Fibroblast of pulmonary artery (primary cell): ENCODE data around the gene GON7.
A peak's percentile ranks its signal among the peaks of the same experiment; 100 is the strongest.
"Not testable (repeated sequence)": the region's sequence is repeated elsewhere in the genome, so short reads cannot be mapped to it uniquely, and the experiment has no call there.

Source experiments
- DNase-seq: peaks from one replicate; pipeline ENCODE4 v3.0.0-alpha.2; 2010; ENCODE audit warnings: low read depth
- H3K4me3 ChIP-seq: replicated peaks from 2 replicates; pipeline ENCODE4 v1.5.1; 2011; ENCODE audit warnings: low read depth, mild to moderate bottlenecking, control low read depth, low read length, moderate library complexity
- CTCF ChIP-seq: IDR thresholded peaks from 2 replicates; pipeline ENCODE4 v1.5.1; 2011; ENCODE audit warnings: mild to moderate bottlenecking, control low read depth, low read length, inconsistent platforms; ENCODE audit errors: missing control alignments

The GON7 gene

GRCh38 chr14:93163564-93163963 lies 43.3 kb downstream of the GON7 start:
- H3K4me3 ChIP-seq = no peak overlapping the region
- DNase-seq = no peak
- TF ChIP-seq CTCF = no peak

GRCh38 chr14:93161411-93161940 lies 45.4 kb downstream of the GON7 start:
- no peak overlapping the region for H3K4me3 ChIP-seq
- no peak for TF ChIP-seq CTCF
- no peak for DNase-seq

- H3K4me3 ChIP-seq = no peak overlapping the region
- DNase-seq = peak; percentile 28
- TF ChIP-seq CTCF = peak; percentile 52
Measured at GRCh38 chr14:93160353-93160801, 46.5 kb downstream of the GON7 start.

GRCh38 chr14:93159625-93160352 lies 47.1 kb downstream of the GON7 start:
- H3K4me3 ChIP-seq = not testable (repeated sequence)

GRCh38 chr14:93158349-93158748 lies 48.5 kb downstream of the GON7 start:
- not testable (repeated sequence) for DNase-seq, H3K4me3 ChIP-seq

More at GRCh38 chr14:93159625-93160352, 47.1 kb downstream of the GON7 start:
- not testable (repeated sequence) for DNase-seq

GRCh38 chr14:93156693-93157369 lies 50.0 kb downstream of the GON7 start:
- TF ChIP-seq CTCF = no peak
- no peak overlapping the region for H3K4me3 ChIP-seq
- no peak for DNase-seq

GRCh38 chr14:93155667-93156066 lies 51.2 kb downstream of the GON7 start:
- no peak for DNase-seq
- no peak overlapping the region for H3K4me3 ChIP-seq

More at GRCh38 chr14:93155667-93156066, 51.2 kb downstream of the GON7 start:
- TF ChIP-seq CTCF = no peak
